Measurements from ENCODE around the gene PTPRD. TPM values are rescaled to one million over a fixed set of nuclear protein-coding genes. Genes with fewer than 3 reads are reported as not detected.

PTPRD gene
- total RNA-seq, 1 experiment from 2014 or later, result 32.5 TPM

DNA sequence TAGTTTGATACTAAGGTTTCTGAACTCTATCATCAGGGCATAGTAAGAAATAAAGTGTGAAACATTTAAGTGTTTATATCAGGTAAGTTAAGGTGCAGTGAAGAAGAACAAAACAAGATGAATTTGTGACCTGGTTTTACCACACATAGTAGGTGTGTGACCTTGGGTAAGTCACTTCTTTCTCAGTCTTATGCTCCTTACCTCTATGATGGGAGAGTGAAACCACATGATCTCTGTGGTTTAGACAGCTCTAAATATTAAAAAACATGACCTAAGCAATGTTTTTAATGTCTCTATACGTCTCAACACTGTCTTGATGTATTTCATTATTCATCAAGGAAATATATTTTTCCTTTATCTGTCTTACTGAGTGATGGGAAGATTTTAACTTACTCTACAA is 2183.6 kb downstream of the PTPRD start:
- TF ChIP-seq, protein P1, sequence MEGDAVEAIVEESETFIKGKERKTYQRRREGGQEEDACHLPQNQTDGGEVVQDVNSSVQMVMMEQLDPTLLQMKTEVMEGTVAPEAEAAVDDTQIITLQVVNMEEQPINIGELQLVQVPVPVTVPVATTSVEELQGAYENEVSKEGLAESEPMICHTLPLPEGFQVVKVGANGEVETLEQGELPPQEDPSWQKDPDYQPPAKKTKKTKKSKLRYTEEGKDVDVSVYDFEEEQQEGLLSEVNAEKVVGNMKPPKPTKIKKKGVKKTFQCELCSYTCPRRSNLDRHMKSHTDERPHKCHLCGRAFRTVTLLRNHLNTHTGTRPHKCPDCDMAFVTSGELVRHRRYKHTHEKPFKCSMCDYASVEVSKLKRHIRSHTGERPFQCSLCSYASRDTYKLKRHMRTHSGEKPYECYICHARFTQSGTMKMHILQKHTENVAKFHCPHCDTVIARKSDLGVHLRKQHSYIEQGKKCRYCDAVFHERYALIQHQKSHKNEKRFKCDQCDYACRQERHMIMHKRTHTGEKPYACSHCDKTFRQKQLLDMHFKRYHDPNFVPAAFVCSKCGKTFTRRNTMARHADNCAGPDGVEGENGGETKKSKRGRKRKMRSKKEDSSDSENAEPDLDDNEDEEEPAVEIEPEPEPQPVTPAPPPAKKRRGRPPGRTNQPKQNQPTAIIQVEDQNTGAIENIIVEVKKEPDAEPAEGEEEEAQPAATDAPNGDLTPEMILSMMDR (conservative IDR thresholded peaks at IDR 0.05), result no peak
- no peaks in the 10 kb centered on the region for H3K9me3 Mint-ChIP-seq
- Histone ChIP-seq H4K91ac (ENCODE audit: insufficient read length, low read depth, low read length) (no peak overlapping the region), H3K9ac (ENCODE audit: extremely low read depth, insufficient read length, low read length) (no peak overlapping the region), H2BK20ac (ENCODE audit: low read depth, low read length, poor library complexity, severe bottlenecking) (no peak overlapping the region), H3K4me2 (ENCODE audit: insufficient read depth, insufficient read length, low read length) (no peak overlapping the region), H3T11ph (ENCODE audit: low read length) (no peak overlapping the region), H3K79me2 (ENCODE audit: insufficient read depth, low read length) (no peaks in the 10 kb centered on the region), H3K27me3 (ENCODE audit: insufficient read depth, low read length) (no peaks in the 10 kb centered on the region), H4K8ac (replicated peaks; ENCODE audit: insufficient read length, low read depth, low read length) (no peak overlapping the region), H2BK120ac (ENCODE audit: low read depth, low read length, poor library complexity, severe bottlenecking) (no peak overlapping the region), H2BK12ac (ENCODE audit: insufficient read length, low read depth, low read length) (no peak overlapping the region), H3K14ac (ENCODE audit: insufficient read depth, low read length) (no peak overlapping the region), H4K5ac (ENCODE audit: insufficient read length, low read depth, low read length) (no peak overlapping the region), H3K18ac (ENCODE audit: insufficient read length, low read depth, low read length) (no peak overlapping the region), H3K23ac (ENCODE audit: insufficient read length, low read depth, low read length) (no peak overlapping the region), H3K56ac (ENCODE audit: insufficient read length, low read depth, low read length) (no peak overlapping the region), H4K20me1 (ENCODE audit: control insufficient read depth, insufficient read depth, insufficient read length) (no peaks in the 10 kb centered on the region), H3K9me3 (ENCODE audit: control insufficient read depth, low read depth, low read length) (no peaks in the 10 kb centered on the region), H2BK5ac (ENCODE audit: insufficient read length, low read length) (no peak overlapping the region), H3K4ac (ENCODE audit: low read depth, low read length) (no peak overlapping the region), H3K79me1 (ENCODE audit: insufficient read depth, low read depth, low read length, poor library complexity, severe bottlenecking) (no peaks in the 10 kb centered on the region), H3K27ac (ENCODE audit: insufficient read length, low read depth, low read length) (no peak overlapping the region), H2BK15ac (ENCODE audit: low read depth, low read length) (no peak overlapping the region), H3K23me2 (ENCODE audit: insufficient read length, low read depth, low read length, poor library complexity, severe bottlenecking) (no peaks in the 10 kb centered on the region), H2AFZ (ENCODE audit: low read length) (no peak overlapping the region), H3K4me1 (ENCODE audit: insufficient read depth, low read length) (no peaks in the 10 kb centered on the region; the same call in 1 of the 2 replicates), H2AK5ac (ENCODE audit: insufficient read length, low read length) (no peak overlapping the region)
- H3K27ac Mint-ChIP-seq, result no peak overlapping the region
- no CpG with 5 or more reads among the region's 1 CpG for WGBS (ENCODE audit: extremely low coverage, insufficient read length, low lambda C conversion rate)
- no peaks in the 10 kb centered on the region for H3K36me3 Mint-ChIP-seq (ENCODE audit: insufficient read depth in 1 of 3, low read depth in 3 of 3)
- peaks cover 23 to 24% of the 10 kb centered on the region in 2 experiments for H3K4me1 Mint-ChIP-seq
- no peak overlapping the region for H3K4me3 Mint-ChIP-seq
- DNase-seq, result no peak
- no peaks in the 10 kb centered on the region for H3K27me3 Mint-ChIP-seq (ENCODE audit: low read depth)

Measured in H9 (cell line).